Prostate gland (tissue), 2 donors: ENCODE measurements around the gene TFB2M.

Experiments
- CTCF ChIP-seq, 4 experiments: fragments of 200-600 bp in 2 of 4; fragments of 450-650 bp in 2 of 4; sonication (generic) in 2 of 4; IDR thresholded peaks; 1 replicate in 3 of 4; 2 replicates in 1 of 4; pipeline ENCODE4 v1.5.1; 2016 to 2019; ENCODE audit warnings: antibody characterized with exemption in 4 of 4, mild to moderate bottlenecking in 2 of 4, moderate library complexity in 2 of 4
- POLR2A ChIP-seq: fragments of 450-650 bp; IDR thresholded peaks from one replicate; pipeline ENCODE4 v1.6.1; 2016; ENCODE audit warnings: antibody characterized with exemption, mild to moderate bottlenecking

GRCh38 chr1:246569248-246570238 lies 3.5 kb upstream of the TFB2M start:
- TF ChIP-seq CTCF (IDR thresholded peaks at IDR 0.05) (no peak), POLR2A (no peak)
